IPS DF 6.9 (cell line): ENCODE measurements around the gene EHMT1.

Source experiments
- DNase-seq: peaks from one replicate; pipeline ENCODE4 v3.0.0-alpha.2; 2013; ENCODE audit warnings: low read depth, low spot score
- H3K27ac ChIP-seq: one replicate; pipeline ENCODE4 v1.5.1; 2013; ENCODE audit warnings: low read length, control low read depth
- H3K27me3 ChIP-seq: 2 replicates; pipeline ENCODE4 v1.6.1; 2013; ENCODE audit warnings: mild to moderate bottlenecking, low read length; ENCODE audit not compliant: control insufficient read depth, insufficient read depth
- H3K36me3 ChIP-seq: 2 replicates; pipeline ENCODE4 v1.6.1; 2013; ENCODE audit warnings: low read length; ENCODE audit not compliant: control insufficient read depth, insufficient read depth
- H3K4me1 ChIP-seq: 2 replicates; pipeline ENCODE4 v1.6.1; 2013; ENCODE audit warnings: low read length; ENCODE audit not compliant: control insufficient read depth, insufficient read depth
- H3K4me3 ChIP-seq: 2 replicates; pipeline ENCODE4 v1.5.1; 2013; ENCODE audit warnings: mild to moderate bottlenecking, low read length
- H3K9me3 ChIP-seq: 2 replicates; pipeline ENCODE4 v1.6.1; 2013; ENCODE audit warnings: low read length, inconsistent platforms; ENCODE audit not compliant: control insufficient read depth, insufficient read depth
- WGBS: extraction: QIAGEN DNeasy Blood & Tissue Kit; methylation state at CpG from one replicate; pipeline ENCODE4 v1.1.7; 2013; ENCODE audit warnings: mixed read lengths, missing lambda C conversion rate; ENCODE audit not compliant: insufficient read length, insufficient coverage; 5-methylcytosine and 5-hydroxymethylcytosine counted together

The EHMT1 gene

GRCh38 chr9:137672907-137673791, 54.3 kb downstream of the EHMT1 start:
- DNase-seq, result no peak
- Histone ChIP-seq H3K27ac (no peak overlapping the region), H3K4me3 (no peak overlapping the region), H3K36me3 (no peaks in the 10 kb centered on the region), H3K27me3 (no peaks in the 10 kb centered on the region), H3K4me1 (peaks cover 19% of the 10 kb centered on the region), H3K9me3 (no peaks in the 10 kb centered on the region)
- no CpG with 5 or more reads among the region's 13 CpGs for WGBS

GRCh38 chr9:137673886-137674285, 55.1 kb downstream of the EHMT1 start:
- no peaks in the 10 kb centered on the region for H3K27me3 ChIP-seq
- H3K4me3 ChIP-seq, result no peak overlapping the region
- peaks cover 18% of the 10 kb centered on the region for H3K4me1 ChIP-seq
- DNase-seq, result no peak
- H3K27ac ChIP-seq, result no peak overlapping the region
- H3K9me3 ChIP-seq, result no peaks in the 10 kb centered on the region
- no peaks in the 10 kb centered on the region for H3K36me3 ChIP-seq
- no CpG with 5 or more reads among the region's 10 CpGs for WGBS

GRCh38 chr9:137674307-137674975, 55.6 kb downstream of the EHMT1 start:
- Histone ChIP-seq H3K9me3 (no peaks in the 10 kb centered on the region), H3K36me3 (no peaks in the 10 kb centered on the region), H3K4me1 (peaks cover 15% of the 10 kb centered on the region), H3K27me3 (no peaks in the 10 kb centered on the region), H3K27ac (no peak overlapping the region), H3K4me3 (no peak overlapping the region)
- DNase-seq, result no peak
- no CpG with 5 or more reads among the region's 15 CpGs for WGBS

- Histone ChIP-seq H3K27ac (no peak overlapping the region), H3K4me1 (peaks cover 15% of the 10 kb centered on the region), H3K36me3 (no peaks in the 10 kb centered on the region), H3K27me3 (no peaks in the 10 kb centered on the region), H3K4me3 (no peak overlapping the region), H3K9me3 (no peaks in the 10 kb centered on the region)
- DNase-seq, result no peak
- no CpG with 5 or more reads among the region's 5 CpGs for WGBS
Observed at GRCh38 chr9:137674976-137675320, 56.1 kb downstream of the EHMT1 start.

- Histone ChIP-seq H3K4me1 (peaks cover 19% of the 10 kb centered on the region), H3K27ac (no peak overlapping the region), H3K9me3 (no peaks in the 10 kb centered on the region), H3K36me3 (no peaks in the 10 kb centered on the region), H3K27me3 (no peaks in the 10 kb centered on the region), H3K4me3 (no peak overlapping the region)
- no CpG with 5 or more reads among the region's 12 CpGs for WGBS
- no peak for DNase-seq
Observed at GRCh38 chr9:137676998-137677397, 58.2 kb downstream of the EHMT1 start.

- Histone ChIP-seq H3K27me3 (no peaks in the 10 kb centered on the region), H3K4me3 (no peak overlapping the region), H3K4me1 (peaks cover 24% of the 10 kb centered on the region), H3K9me3 (no peaks in the 10 kb centered on the region), H3K36me3 (no peaks in the 10 kb centered on the region), H3K27ac (no peak overlapping the region)
- DNase-seq, result no peak
- no CpG with 5 or more reads among the region's 12 CpGs for WGBS
Observed at GRCh38 chr9:137678202-137678601, 59.4 kb downstream of the EHMT1 start.

- H3K9me3 ChIP-seq, result no peaks in the 10 kb centered on the region
- no peak overlapping the region for H3K27ac ChIP-seq
- no peaks in the 10 kb centered on the region for H3K36me3 ChIP-seq
- peaks cover 18% of the 10 kb centered on the region for H3K4me1 ChIP-seq
- no peaks in the 10 kb centered on the region for H3K27me3 ChIP-seq
- DNase-seq, result peak; percentile 83
- H3K4me3 ChIP-seq, result no peak overlapping the region
- WGBS, result no CpG with 5 or more reads among the region's 6 CpGs
Observed at GRCh38 chr9:137679249-137679648, 60.4 kb downstream of the EHMT1 start.

- no peaks in the 10 kb centered on the region for H3K27me3 ChIP-seq
- no peak overlapping the region for H3K4me3 ChIP-seq
- H3K4me1 ChIP-seq, result peaks cover 15% of the 10 kb centered on the region
- no CpG with 5 or more reads among the region's 7 CpGs for WGBS
- DNase-seq, result no peak
- no peaks in the 10 kb centered on the region for H3K9me3 ChIP-seq
- no peaks in the 10 kb centered on the region for H3K36me3 ChIP-seq
- H3K27ac ChIP-seq, result peak overlapping the region; percentile 21
Observed at GRCh38 chr9:137679695-137680305, 61.0 kb downstream of the EHMT1 start.

- no CpG with 5 or more reads among the region's 18 CpGs for WGBS
- Histone ChIP-seq H3K36me3 (no peaks in the 10 kb centered on the region), H3K27ac (peak overlapping the region; percentile 21), H3K9me3 (no peaks in the 10 kb centered on the region), H3K4me3 (no peak overlapping the region), H3K4me1 (peaks cover 15% of the 10 kb centered on the region), H3K27me3 (no peaks in the 10 kb centered on the region)
- no peak for DNase-seq
Observed at GRCh38 chr9:137680444-137681358, 61.9 kb downstream of the EHMT1 start.
